PFSK-1 (cell line): ENCODE results near the gene MAGEA2B.
"Not testable (repeated sequence)": the region's sequence is repeated elsewhere in the genome, so short reads cannot be mapped to it uniquely, and the experiment has no call there.

Experiments used
- POLR2AphosphoS5 ChIP-seq: IDR thresholded peaks from 2 replicates; pipeline ENCODE4 v1.6.1; 2012; ENCODE audit warnings: low read depth, mild to moderate bottlenecking, control low read depth, low read length, moderate library complexity
- REST ChIP-seq, 2 experiments: IDR thresholded peaks; 2 replicates each; pipeline versions ENCODE4 v1.6.1 to v1.8.0; 2011 to 2012; ENCODE audit warnings: low read depth in 2 of 2, low read length in 2 of 2, control low read depth in 1 of 2, inconsistent platforms in 1 of 2, mild to moderate bottlenecking in 1 of 2, moderate library complexity in 1 of 2; ENCODE audit not compliant: insufficient read depth in 1 of 2
- SIN3A ChIP-seq: IDR thresholded peaks from 2 replicates; pipeline ENCODE4 v1.6.1; 2012; ENCODE audit warnings: mild to moderate bottlenecking, low read length, moderate library complexity, borderline replicate concordance; ENCODE audit not compliant: insufficient read depth
- TAF1 ChIP-seq: IDR thresholded peaks from 2 replicates; pipeline ENCODE4 v1.6.1; 2012; ENCODE audit warnings: low read length, control low read depth, borderline replicate concordance; ENCODE audit not compliant: insufficient read depth

DNA sequence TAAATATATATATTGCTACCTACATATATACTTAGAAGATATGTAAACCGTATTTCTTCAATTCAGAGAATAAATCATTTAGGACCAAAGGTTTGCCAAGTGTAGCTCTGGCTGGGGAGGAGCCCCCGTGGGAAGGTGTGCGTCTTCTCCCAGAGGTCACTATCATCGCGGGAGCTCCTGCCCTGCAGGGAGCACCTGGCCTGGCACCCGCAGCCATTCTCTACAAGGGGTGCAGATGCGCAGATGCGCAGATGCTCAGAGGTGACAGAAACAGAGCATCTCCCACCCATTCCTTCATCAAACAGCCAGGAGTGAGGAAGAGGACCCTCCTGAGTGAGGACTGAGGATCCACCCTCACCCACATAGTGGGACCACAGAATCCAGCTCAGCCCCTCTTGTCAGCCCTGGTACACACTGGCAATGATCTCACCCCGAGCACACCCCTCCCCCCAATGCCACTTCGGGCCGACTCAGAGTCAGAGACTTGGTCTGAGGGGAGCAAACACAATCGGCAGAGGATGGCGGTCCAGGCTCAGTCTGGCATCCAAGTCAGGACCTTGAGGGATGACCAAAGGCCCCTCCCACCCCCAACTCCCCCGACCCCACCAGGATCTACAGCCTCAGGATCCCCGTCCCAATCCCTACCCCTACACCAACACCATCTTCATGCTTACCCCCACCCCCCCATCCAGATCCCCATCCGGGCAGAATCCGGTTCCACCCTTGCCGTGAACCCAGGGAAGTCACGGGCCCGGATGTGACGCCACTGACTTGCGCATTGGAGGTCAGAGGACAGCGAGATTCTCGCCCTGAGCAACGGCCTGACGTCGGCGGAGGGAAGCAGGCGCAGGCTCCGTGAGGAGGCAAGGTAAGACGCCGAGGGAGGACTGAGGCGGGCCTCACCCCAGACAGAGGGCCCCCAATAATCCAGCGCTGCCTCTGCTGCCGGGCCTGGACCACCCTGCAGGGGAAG lies at the start of gene MAGEA2B:
- not testable (repeated sequence) for TF ChIP-seq REST (IDR thresholded peaks at IDR 0.05; ENCODE audit: insufficient read depth in 1 of 2, low read depth in 2 of 2, low read length in 2 of 2); TAF1; POLR2AphosphoS5; SIN3A
